Smooth muscle cell (in vitro differentiated cells): ENCODE measurements around the gene RNF38. TPM values are rescaled to one million over a fixed set of nuclear protein-coding genes. Genes with fewer than 3 reads are reported as not detected.

Experiments
- DNase-seq: peaks from one replicate; lab custom pipeline; 2025; ENCODE audit not compliant: unreplicated experiment; lab: John Stamatoyannopoulos, UW
- H2AFZ ChIP-seq: fragments of 200-600 bp; sonication (generic); 2 replicates; pipeline ENCODE4 v1.6.0; 2016; ENCODE audit warnings: antibody characterized with exemption, low read depth, mild to moderate bottlenecking
- H3F3A ChIP-seq: fragments of 200-600 bp; sonication (generic); 2 replicates; pipeline ENCODE4 v1.6.0; 2017; ENCODE audit warnings: antibody characterized with exemption, low read depth
- H3K27ac ChIP-seq: fragments of 200-600 bp; sonication (generic); 2 replicates; pipeline ENCODE4 v1.5.1; 2016; ENCODE audit warnings: low read depth, mild to moderate bottlenecking
- H3K27me3 ChIP-seq: fragments of 200-600 bp; sonication (generic); 2 replicates; pipeline ENCODE4 v1.6.1; 2016; ENCODE audit warnings: low read depth, mild to moderate bottlenecking
- H3K36me3 ChIP-seq: fragments of 200-600 bp; sonication (generic); 2 replicates; pipeline ENCODE4 v1.5.1; 2016; ENCODE audit warnings: low read depth
- H3K4me1 ChIP-seq: fragments of 200-600 bp; sonication (generic); 2 replicates; pipeline ENCODE4 v1.5.1; 2016; ENCODE audit warnings: low read depth
- H3K4me2 ChIP-seq: fragments of 200-600 bp; sonication (generic); 2 replicates; pipeline ENCODE4 v1.6.0; 2016; ENCODE audit warnings: mild to moderate bottlenecking
- H3K4me3 ChIP-seq: fragments of 200-600 bp; sonication (generic); 2 replicates; pipeline ENCODE4 v1.5.1; 2016; ENCODE audit warnings: mild to moderate bottlenecking
- H3K79me2 ChIP-seq: fragments of 200-600 bp; sonication (generic); 2 replicates; pipeline ENCODE4 v1.6.0; 2016; ENCODE audit warnings: low read depth, mild to moderate bottlenecking
- H3K9ac ChIP-seq: fragments of 200-600 bp; sonication (generic); 2 replicates; pipeline ENCODE4 v1.6.0; 2016; ENCODE audit warnings: low read depth
- H3K9me3 ChIP-seq: fragments of 200-600 bp; sonication (generic); replicated peaks from 2 replicates; pipeline ENCODE4 v1.5.1; 2016; ENCODE audit warnings: low read depth
- H4K20me1 ChIP-seq: fragments of 200-600 bp; sonication (generic); 2 replicates; pipeline ENCODE4 v1.6.0; 2016; ENCODE audit warnings: low read depth
- WGBS: methylation state at CpG from one replicate; pipeline ENCODE4 v1.1.7; 2016; ENCODE audit warnings: low lambda C conversion rate; 5-methylcytosine and 5-hydroxymethylcytosine counted together
- polyA plus RNA-seq: library from polyadenylated mRNA; unstranded; fragments of >200 nt; fragmentation: Nextera tagmentation; extraction: Ambion mirVana; gene quantifications from 2 replicates; pipeline ENCODE4 v1.2.1, GENCODE V29; 2016
- total RNA-seq: library from RNA; depleted of rRNA; stranded (reverse); fragments of >200 nt; gene quantifications from 2 replicates; pipeline ENCODE4 v1.2.3, GENCODE V29; 2014
- TF ChIP-seq, protein P1 (sequence below): fragments of 200-600 bp; sonication (generic); IDR thresholded peaks from 2 replicates; pipeline ENCODE4 v1.5.1; 2017; ENCODE audit warnings: borderline replicate concordance, mild to moderate bottlenecking, antibody characterized with exemption; ENCODE audit not compliant: insufficient read depth, poor library complexity, severe bottlenecking

The RNF38 gene
- total and polyA plus RNA-seq, 2 experiments from 2014 or later, result 10.1 to 27.5 TPM

DNA sequence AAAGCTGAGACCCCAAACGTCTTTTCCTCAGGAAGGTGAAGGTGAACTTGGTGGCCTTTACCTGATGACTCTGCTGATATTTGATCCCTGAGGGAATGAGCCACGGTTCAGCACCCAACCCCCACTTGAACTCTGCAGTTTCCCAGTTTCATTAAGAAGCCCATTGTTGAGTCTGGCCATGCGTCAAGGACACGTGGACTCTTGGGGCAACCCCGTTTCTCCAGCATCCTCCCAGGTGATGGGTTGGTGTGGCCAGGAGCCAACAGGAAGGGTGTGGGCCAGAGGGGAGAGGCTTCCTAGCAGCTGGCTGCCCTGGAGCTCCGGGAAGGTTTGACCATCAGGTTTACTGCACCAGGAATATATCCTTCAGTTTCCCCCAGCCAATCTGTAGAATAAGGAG lies 82.3 kb downstream of the RNF38 start:
- Histone ChIP-seq H3K79me2 (no peaks in the 10 kb centered on the region), H3K27ac (no peak overlapping the region), H3F3A (no peaks in the 10 kb centered on the region), H3K27me3 (no peaks in the 10 kb centered on the region), H3K9ac (no peak overlapping the region), H2AFZ (no peak overlapping the region), H3K4me2 (no peak overlapping the region), H3K9me3 (no peaks in the 10 kb centered on the region), H3K4me3 (no peak overlapping the region), H4K20me1 (no peaks in the 10 kb centered on the region), H3K36me3 (no peaks in the 10 kb centered on the region), H3K4me1 (peaks cover 5% of the 10 kb centered on the region)
- DNase-seq, result no peak
- TF ChIP-seq, protein P1, sequence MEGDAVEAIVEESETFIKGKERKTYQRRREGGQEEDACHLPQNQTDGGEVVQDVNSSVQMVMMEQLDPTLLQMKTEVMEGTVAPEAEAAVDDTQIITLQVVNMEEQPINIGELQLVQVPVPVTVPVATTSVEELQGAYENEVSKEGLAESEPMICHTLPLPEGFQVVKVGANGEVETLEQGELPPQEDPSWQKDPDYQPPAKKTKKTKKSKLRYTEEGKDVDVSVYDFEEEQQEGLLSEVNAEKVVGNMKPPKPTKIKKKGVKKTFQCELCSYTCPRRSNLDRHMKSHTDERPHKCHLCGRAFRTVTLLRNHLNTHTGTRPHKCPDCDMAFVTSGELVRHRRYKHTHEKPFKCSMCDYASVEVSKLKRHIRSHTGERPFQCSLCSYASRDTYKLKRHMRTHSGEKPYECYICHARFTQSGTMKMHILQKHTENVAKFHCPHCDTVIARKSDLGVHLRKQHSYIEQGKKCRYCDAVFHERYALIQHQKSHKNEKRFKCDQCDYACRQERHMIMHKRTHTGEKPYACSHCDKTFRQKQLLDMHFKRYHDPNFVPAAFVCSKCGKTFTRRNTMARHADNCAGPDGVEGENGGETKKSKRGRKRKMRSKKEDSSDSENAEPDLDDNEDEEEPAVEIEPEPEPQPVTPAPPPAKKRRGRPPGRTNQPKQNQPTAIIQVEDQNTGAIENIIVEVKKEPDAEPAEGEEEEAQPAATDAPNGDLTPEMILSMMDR, result no peak
- 63% methylated on average over 6 of the region's 6 CpGs for WGBS

DNA sequence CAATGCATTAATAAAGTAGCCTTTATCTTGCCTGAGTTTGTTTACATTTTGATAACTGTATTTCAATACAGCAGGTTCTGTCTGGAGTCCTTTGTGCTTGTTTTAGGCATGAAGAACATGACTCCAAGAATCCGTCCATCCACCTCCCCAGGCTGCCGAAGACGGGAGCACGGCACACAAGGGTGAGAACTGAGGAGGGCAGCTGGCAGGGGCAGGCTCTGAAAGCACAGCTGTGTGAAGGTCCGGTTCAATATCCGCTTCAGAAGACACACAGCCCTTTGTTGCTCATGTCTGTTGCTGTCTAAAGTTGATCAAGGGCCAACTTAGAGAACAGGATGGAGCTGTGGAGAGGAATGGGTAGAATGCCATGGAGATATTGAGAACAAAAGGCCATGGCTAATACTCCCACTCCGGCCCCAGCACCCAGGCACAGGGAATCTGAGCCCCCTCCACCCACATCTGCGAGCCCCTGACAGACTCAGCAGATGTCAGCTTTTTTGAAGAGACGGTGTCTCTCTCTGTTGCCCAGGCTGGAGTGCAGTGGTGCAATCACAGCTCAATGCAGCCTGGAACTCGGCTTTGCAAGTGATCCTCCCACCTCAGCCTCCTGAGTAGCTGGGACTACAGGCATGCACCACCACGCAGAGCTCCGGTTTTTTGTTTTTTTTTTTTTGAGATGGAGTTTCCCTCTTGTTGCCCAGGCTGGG lies 83.3 kb downstream of the RNF38 start:
- Histone ChIP-seq H3K27me3 (no peaks in the 10 kb centered on the region), H3K4me2 (no peak overlapping the region), H2AFZ (no peak overlapping the region), H4K20me1 (no peaks in the 10 kb centered on the region), H3F3A (no peaks in the 10 kb centered on the region), H3K27ac (no peak overlapping the region), H3K36me3 (no peaks in the 10 kb centered on the region), H3K9me3 (no peaks in the 10 kb centered on the region), H3K79me2 (no peaks in the 10 kb centered on the region), H3K4me3 (no peak overlapping the region), H3K4me1 (peaks cover 5% of the 10 kb centered on the region), H3K9ac (no peak overlapping the region)
- TF ChIP-seq, protein P1, result no peak
- 94% methylated on average over 12 of the region's 12 CpGs for WGBS
- no peak for DNase-seq

DNA sequence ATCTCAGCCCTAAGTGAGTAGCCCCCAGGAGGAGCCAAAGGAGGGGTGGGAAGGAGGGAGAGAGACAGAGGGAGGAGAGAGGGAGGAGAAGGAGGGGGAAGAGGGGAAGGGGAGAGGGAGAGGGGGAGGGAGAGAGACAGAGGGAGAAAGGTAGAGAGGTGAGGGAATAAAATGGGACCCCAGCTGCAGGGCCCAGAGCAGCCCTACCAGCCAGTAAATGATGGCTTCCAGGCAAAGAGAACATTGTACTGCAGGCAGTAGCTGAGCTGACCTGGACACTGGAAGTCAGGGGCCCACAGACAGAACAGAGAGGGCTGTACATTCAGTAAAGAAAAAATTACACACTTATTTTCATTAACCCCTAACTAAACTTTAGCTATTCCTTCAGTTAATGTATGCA lies 84.0 kb downstream of the RNF38 start:
- Histone ChIP-seq H2AFZ (no peak overlapping the region), H4K20me1 (no peaks in the 10 kb centered on the region), H3K27ac (no peak overlapping the region), H3F3A (no peaks in the 10 kb centered on the region), H3K4me3 (no peak overlapping the region), H3K9ac (no peak overlapping the region), H3K9me3 (no peaks in the 10 kb centered on the region), H3K4me1 (peaks cover 5% of the 10 kb centered on the region), H3K36me3 (no peaks in the 10 kb centered on the region), H3K79me2 (no peaks in the 10 kb centered on the region), H3K27me3 (no peaks in the 10 kb centered on the region), H3K4me2 (no peak overlapping the region)
- DNase-seq, result no peak
- TF ChIP-seq, protein P1, result no peak

DNA sequence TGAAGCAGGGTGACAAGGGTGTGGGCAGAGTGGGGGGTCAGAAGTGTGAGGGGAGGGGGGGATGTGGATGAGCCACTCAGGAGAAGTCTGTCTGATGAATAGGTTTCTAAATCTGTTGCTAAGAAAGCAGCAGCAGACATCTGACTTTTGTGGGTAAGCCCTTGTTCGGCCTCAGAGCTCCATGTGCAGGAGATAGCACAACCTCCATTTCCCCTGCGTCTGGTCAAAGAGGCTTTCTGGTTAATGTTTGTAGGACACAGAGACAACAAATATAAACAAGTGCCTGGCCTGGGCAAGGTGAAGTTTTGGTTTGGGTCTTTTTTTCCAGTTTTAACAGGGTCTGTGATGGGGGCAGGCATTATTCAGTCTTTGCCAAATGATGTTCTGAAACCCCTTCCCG lies 84.8 kb downstream of the RNF38 start:
- no peaks in the 10 kb centered on the region for H3K9me3 ChIP-seq
- no peak overlapping the region for H3K9ac ChIP-seq
- H3K79me2 ChIP-seq, result no peaks in the 10 kb centered on the region
- no peaks in the 10 kb centered on the region for H3K36me3 ChIP-seq
- H4K20me1 ChIP-seq, result no peaks in the 10 kb centered on the region
- H3K27me3 ChIP-seq, result no peaks in the 10 kb centered on the region
- H3K4me3 ChIP-seq, result no peak overlapping the region
- H3F3A ChIP-seq, result no peaks in the 10 kb centered on the region
- DNase-seq, result no peak
- TF ChIP-seq, protein P1, result no peak
- no peak overlapping the region for H3K4me2 ChIP-seq
- no peak overlapping the region for H2AFZ ChIP-seq
- no peak overlapping the region for H3K27ac ChIP-seq
- WGBS, result 60% methylated on average over 3 of the region's 3 CpGs
- H3K4me1 ChIP-seq, result peaks cover 5% of the 10 kb centered on the region
